Skin of body (tissue), 2 donors: Measurements from ENCODE around the gene LUC7L3. TPM values are rescaled to one million over a fixed set of nuclear protein-coding genes. Genes with fewer than 3 reads are reported as not detected.

Source experiments
- DNase-seq: peaks from one replicate; lab custom pipeline; 2025; lab: John Stamatoyannopoulos, UW
- total RNA-seq: library from RNA; depleted of rRNA; stranded (reverse); fragments of >200 nt; gene quantifications from one replicate; pipeline ENCODE4 v1.2.3, GENCODE V29; 2014

Gene LUC7L3
- total RNA-seq, 1 donor from 2014 or later = 102 TPM

- DNase-seq = no peak
Observed at GRCh38 chr17:50749245-50749644, 29.8 kb downstream of the LUC7L3 start.

GRCh38 chr17:50754521-50754920 is 35.1 kb downstream of the LUC7L3 start:
- DNase-seq = no peak

- no peak for DNase-seq
Observed at GRCh38 chr17:50758524-50758923, 39.1 kb downstream of the LUC7L3 start.

- DNase-seq = no peak
Observed at GRCh38 chr17:50758989-50759544, 39.7 kb downstream of the LUC7L3 start.

GRCh38 chr17:50762177-50762576 is 42.8 kb downstream of the LUC7L3 start:
- no peak for DNase-seq

- no peak for DNase-seq
Observed at GRCh38 chr17:50763716-50764475, 44.5 kb downstream of the LUC7L3 start.

- DNase-seq = no peak
Observed at GRCh38 chr17:50764734-50765149, 45.3 kb downstream of the LUC7L3 start.

- no peak for DNase-seq
Observed at GRCh38 chr17:50765454-50766221, 46.2 kb downstream of the LUC7L3 start.

GRCh38 chr17:50766222-50767023 is 47.0 kb downstream of the LUC7L3 start:
- DNase-seq = no peak

GRCh38 chr17:50767030-50767429 is 47.6 kb downstream of the LUC7L3 start:
- DNase-seq = no peak

- DNase-seq = no peak
Observed at GRCh38 chr17:50767446-50767845, 48.0 kb downstream of the LUC7L3 start, which contains the start of gene ANKRD40CL. TSS of gene ANKRD40CL (minus strand) at chr17:50767518. CDS start at chr17:50766913, 605 bp downstream.

GRCh38 chr17:50768346-50768761 is 49.0 kb downstream of the LUC7L3 start:
- DNase-seq = no peak

- DNase-seq = no peak
Observed at GRCh38 chr17:50769884-50770283, 50.5 kb downstream of the LUC7L3 start.

- no peak for DNase-seq
Observed at GRCh38 chr17:50770346-50770745, 50.9 kb downstream of the LUC7L3 start.

- DNase-seq = no peak
Observed at GRCh38 chr17:50771991-50772785, 52.8 kb downstream of the LUC7L3 start.

- no peak for DNase-seq
Observed at GRCh38 chr17:50774225-50774803, 54.9 kb downstream of the LUC7L3 start.

GRCh38 chr17:50775926-50776325 is 56.5 kb downstream of the LUC7L3 start:
- DNase-seq = no peak

- no peak for DNase-seq
Observed at GRCh38 chr17:50778471-50778870, 59.1 kb downstream of the LUC7L3 start.

- DNase-seq = no peak
Observed at GRCh38 chr17:50778988-50779387, 59.6 kb downstream of the LUC7L3 start.

- DNase-seq = no peak
Observed at GRCh38 chr17:50779747-50780353, 60.4 kb downstream of the LUC7L3 start.
